Measurements from ENCODE around the gene LRIG1. TPM values are rescaled to one million over a fixed set of nuclear protein-coding genes. Genes with fewer than 3 reads are reported as not detected.

Gene LRIG1
- total RNA-seq, 1 donor from 2014 or later = 30.2 TPM

DNA sequence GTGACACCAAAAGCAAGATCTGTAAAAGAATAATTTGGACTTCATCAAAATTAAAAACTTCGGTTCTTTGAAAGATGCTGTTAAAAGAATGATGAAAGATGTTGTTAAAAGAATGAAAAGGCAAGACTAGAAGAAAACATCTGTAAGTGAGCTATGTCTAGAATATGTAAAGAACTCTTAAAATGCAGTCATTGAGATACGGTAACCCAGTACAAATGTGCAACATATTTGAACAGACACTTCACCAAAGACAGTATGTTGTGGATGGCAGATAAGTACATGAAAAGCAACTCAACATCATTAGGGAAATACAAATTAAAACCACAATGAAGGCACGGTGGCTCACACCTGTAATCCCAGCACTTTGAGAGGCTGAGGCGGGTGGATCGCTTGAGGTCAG lies 139.5 kb downstream of the LRIG1 start:
- Mint-ChIP-seq H3K9me3 (ENCODE audit: unreplicated experiment) (no peaks in the 10 kb centered on the region), H3K27me3 (ENCODE audit: unreplicated experiment) (no peaks in the 10 kb centered on the region)

DNA sequence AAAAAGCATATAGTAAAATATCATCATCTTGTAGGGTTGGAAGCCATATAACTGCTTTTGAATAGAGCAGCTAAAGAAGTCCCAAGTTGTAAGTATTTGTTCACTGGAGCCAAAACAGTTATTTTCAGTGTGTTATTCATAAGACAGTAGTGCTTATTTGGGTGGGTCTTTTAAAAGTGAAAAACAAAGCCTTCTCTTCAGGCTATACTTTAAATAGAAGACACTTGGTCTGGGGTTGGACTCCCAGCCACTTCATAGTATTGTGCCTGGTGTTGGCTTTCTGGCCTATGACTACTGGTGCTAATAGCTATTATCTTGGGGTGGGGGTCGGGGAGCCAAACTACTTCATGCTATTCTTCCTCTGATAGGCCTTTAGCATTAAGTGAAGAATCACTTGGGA lies 144.8 kb downstream of the LRIG1 start:
- Mint-ChIP-seq H3K27me3 (ENCODE audit: unreplicated experiment) (no peaks in the 10 kb centered on the region), H3K27ac (ENCODE audit: unreplicated experiment) (no peak overlapping the region), H3K4me3 (ENCODE audit: unreplicated experiment) (no peak overlapping the region), H3K4me1 (ENCODE audit: low read depth, unreplicated experiment) (no peaks in the 10 kb centered on the region), H3K9me3 (ENCODE audit: unreplicated experiment) (no peaks in the 10 kb centered on the region), H3K36me3 (ENCODE audit: unreplicated experiment) (no peaks in the 10 kb centered on the region)
- DNase-seq = no peak
- TF ChIP-seq, protein P1, sequence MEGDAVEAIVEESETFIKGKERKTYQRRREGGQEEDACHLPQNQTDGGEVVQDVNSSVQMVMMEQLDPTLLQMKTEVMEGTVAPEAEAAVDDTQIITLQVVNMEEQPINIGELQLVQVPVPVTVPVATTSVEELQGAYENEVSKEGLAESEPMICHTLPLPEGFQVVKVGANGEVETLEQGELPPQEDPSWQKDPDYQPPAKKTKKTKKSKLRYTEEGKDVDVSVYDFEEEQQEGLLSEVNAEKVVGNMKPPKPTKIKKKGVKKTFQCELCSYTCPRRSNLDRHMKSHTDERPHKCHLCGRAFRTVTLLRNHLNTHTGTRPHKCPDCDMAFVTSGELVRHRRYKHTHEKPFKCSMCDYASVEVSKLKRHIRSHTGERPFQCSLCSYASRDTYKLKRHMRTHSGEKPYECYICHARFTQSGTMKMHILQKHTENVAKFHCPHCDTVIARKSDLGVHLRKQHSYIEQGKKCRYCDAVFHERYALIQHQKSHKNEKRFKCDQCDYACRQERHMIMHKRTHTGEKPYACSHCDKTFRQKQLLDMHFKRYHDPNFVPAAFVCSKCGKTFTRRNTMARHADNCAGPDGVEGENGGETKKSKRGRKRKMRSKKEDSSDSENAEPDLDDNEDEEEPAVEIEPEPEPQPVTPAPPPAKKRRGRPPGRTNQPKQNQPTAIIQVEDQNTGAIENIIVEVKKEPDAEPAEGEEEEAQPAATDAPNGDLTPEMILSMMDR (IDR thresholded peaks at IDR 0.05; ENCODE audit: partially characterized antibody, unreplicated experiment) = no peak

More for the DNA sequence above, 139.5 kb downstream of the LRIG1 start:
- Mint-ChIP-seq H3K4me1 (ENCODE audit: low read depth, unreplicated experiment) (peaks cover 7% of the 10 kb centered on the region), H3K27ac (ENCODE audit: unreplicated experiment) (no peak overlapping the region), H3K4me3 (ENCODE audit: unreplicated experiment) (no peak overlapping the region), H3K36me3 (ENCODE audit: unreplicated experiment) (no peaks in the 10 kb centered on the region)
- no peak for DNase-seq
- TF ChIP-seq, protein P1 (IDR thresholded peaks at IDR 0.05; ENCODE audit: partially characterized antibody, unreplicated experiment) = no peak

DNA sequence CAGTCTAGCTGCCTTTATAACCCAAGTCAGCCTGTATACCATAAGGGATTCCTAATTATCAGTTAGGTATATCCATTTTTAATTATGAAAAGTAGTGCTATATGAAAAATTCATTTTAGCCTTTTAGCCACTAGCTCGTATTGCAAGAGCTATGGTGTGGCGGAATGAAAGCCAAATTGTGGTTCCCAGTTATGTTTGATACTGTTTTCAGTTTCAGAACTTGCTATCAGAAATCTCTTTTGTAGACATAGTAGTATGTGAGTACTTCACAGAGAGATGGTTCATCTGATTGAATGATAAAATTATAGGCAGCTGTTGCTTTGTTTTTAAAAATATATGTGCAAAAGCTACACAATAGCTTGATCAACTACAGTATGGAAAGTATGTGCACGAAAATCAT lies 145.4 kb downstream of the LRIG1 start:
- no peaks in the 10 kb centered on the region for H3K9me3 Mint-ChIP-seq (ENCODE audit: unreplicated experiment)
- no peaks in the 10 kb centered on the region for H3K27me3 Mint-ChIP-seq (ENCODE audit: unreplicated experiment)
- TF ChIP-seq, protein P1 (IDR thresholded peaks at IDR 0.05; ENCODE audit: partially characterized antibody, unreplicated experiment) = no peak
- H3K27ac Mint-ChIP-seq (ENCODE audit: unreplicated experiment) = no peak overlapping the region
- no peaks in the 10 kb centered on the region for H3K4me1 Mint-ChIP-seq (ENCODE audit: low read depth, unreplicated experiment)
- no peaks in the 10 kb centered on the region for H3K36me3 Mint-ChIP-seq (ENCODE audit: unreplicated experiment)
- H3K4me3 Mint-ChIP-seq (ENCODE audit: unreplicated experiment) = no peak overlapping the region
- no peak for DNase-seq

DNA sequence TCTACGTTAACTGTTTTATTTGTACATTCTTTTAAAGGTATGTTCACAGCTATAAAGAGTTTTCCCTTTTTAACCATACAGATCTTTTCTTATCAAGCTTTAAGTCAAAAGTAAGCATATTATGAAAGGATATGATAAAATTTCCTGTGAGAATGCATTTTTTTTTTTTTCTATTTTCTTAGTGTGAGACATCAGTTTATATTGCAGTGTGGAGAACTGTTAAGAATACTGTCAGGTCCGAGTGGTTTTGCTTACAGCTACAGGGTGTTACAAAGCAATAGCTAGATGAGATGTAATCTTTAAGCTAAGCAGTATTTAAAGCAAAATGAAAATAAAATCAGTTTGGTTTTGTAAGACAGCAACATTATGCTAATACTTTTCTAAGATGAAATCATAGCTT lies 146.8 kb downstream of the LRIG1 start:
- Mint-ChIP-seq H3K27me3 (ENCODE audit: unreplicated experiment) (no peaks in the 10 kb centered on the region), H3K4me3 (ENCODE audit: unreplicated experiment) (no peak overlapping the region), H3K9me3 (ENCODE audit: unreplicated experiment) (no peaks in the 10 kb centered on the region), H3K27ac (ENCODE audit: unreplicated experiment) (no peak overlapping the region), H3K4me1 (ENCODE audit: low read depth, unreplicated experiment) (no peaks in the 10 kb centered on the region), H3K36me3 (ENCODE audit: unreplicated experiment) (no peaks in the 10 kb centered on the region)
- TF ChIP-seq, protein P1 (IDR thresholded peaks at IDR 0.05; ENCODE audit: partially characterized antibody, unreplicated experiment) = no peak
- DNase-seq = no peak

DNA sequence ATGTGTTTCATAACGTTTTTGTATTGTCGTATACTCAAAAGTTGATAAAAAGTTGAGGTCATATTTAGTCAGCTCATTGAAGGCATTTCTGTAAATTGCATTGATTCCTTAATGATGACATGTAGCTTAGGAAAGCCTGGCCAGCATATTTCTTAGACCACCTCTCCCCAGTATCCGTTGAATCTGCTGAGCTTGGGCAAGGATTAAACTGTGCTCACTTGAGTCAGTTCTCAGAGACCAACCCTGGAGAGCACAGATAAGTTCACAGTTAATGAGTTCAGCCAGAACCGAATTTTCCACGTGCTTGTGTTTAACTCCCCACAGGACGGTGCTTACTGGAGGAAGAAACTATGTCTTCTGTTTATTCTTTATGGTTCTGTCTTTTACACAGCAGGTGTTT lies 147.3 kb downstream of the LRIG1 start:
- Mint-ChIP-seq H3K4me3 (ENCODE audit: unreplicated experiment) (no peak overlapping the region), H3K27me3 (ENCODE audit: unreplicated experiment) (no peaks in the 10 kb centered on the region), H3K4me1 (ENCODE audit: low read depth, unreplicated experiment) (no peaks in the 10 kb centered on the region), H3K9me3 (ENCODE audit: unreplicated experiment) (no peaks in the 10 kb centered on the region), H3K27ac (ENCODE audit: unreplicated experiment) (no peak overlapping the region), H3K36me3 (ENCODE audit: unreplicated experiment) (no peaks in the 10 kb centered on the region)
- DNase-seq = no peak
- TF ChIP-seq, protein P1 (IDR thresholded peaks at IDR 0.05; ENCODE audit: partially characterized antibody, unreplicated experiment) = no peak
